ENCODE results near the gene HECW1. TPM values are rescaled to one million over a fixed set of nuclear protein-coding genes. Genes with fewer than 3 reads are reported as not detected.
A peak's percentile ranks its signal among the peaks of the same experiment; 100 is the strongest.
"Not testable (repeated sequence)": the region's sequence is repeated elsewhere in the genome, so short reads cannot be mapped to it uniquely, and the experiment has no call there.

Gene HECW1
- total and polyA plus RNA-seq, 8 donors, result 0.04 to 0.69 (median 0.12) TPM; not detected in 5

DNA sequence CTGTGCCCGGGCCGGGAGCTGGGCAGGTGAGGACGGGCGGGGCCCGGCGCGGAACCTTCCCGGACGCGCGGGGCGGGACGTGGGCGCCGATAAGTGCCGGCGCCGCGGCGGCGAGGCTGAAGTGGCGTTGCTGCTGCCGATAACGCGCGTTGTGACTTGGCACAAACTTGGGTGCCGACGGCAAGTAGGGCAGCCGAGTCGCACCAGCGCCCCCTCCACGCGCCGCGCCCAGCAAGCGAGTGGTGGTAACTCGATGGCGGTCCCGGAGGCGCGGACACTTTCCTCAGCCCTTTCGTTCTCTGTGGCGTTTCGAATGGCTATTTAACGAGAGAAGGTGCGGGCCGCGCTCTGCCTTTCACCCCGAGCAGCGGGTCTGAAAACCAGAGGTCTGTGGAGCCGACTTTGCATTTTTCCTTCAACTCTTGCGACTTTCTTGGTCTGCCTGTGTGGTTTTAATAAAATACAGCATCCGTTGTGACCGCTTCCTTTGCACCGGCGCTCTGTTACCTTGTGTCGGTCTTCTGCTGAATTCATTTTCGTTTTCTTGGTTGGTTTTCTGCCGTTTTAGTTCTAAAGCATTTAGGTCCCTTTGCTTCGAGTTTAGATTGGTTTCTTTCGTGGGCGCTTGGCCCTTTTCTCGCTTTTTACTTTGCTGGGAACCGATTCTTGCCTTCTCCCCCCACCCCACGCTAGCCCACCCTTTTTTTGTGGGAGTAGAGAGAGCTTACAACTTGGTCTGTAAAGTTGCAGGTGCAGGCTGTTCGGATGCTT lies 471.2 kb downstream of the HECW1 start:
- FAIRE-seq, result no peak
- WGBS, 2 donors, result 1% methylated on average over 58 to 66 of the region's 66 CpGs
- H3K27me3 ChIP-seq, result no peaks in the 10 kb centered on the region

GRCh38 chr7:43584195-43584586 lies 471.7 kb downstream of the HECW1 start:
- peak in 2 of 4 donors; percentile 5 to 30 for ATAC-seq

More for the DNA sequence above, 471.2 kb downstream of the HECW1 start:
- peak; percentile 75 to 90 (median 82) for DNase-seq
- intact Hi-C loops (cut with DNase I), result loop anchor here in 2 of 3 donors (5.0 kb wide), 2 partner anchors 114 to 139 kb away; no protein-coding TSS in a partner anchor
- peak overlapping the region; percentile 88 to 95 (median 92) for H3K27ac ChIP-seq
- no peaks in the 10 kb centered on the region for H3K9me3 ChIP-seq
- H3K36me3 ChIP-seq, result no peaks in the 10 kb centered on the region
- H3K4me3 ChIP-seq, result peak overlapping the region; percentile 89 to 100 (median 96)
- no peak for TF ChIP-seq CTCF (IDR thresholded peaks at IDR 0.05)
- H3K4me1 ChIP-seq, result peaks cover 0 to 28% (median 26%) of the 10 kb centered on the region in 3 donors
- peak; percentile 44 to 56 (median 49) for ATAC-seq

DNA sequence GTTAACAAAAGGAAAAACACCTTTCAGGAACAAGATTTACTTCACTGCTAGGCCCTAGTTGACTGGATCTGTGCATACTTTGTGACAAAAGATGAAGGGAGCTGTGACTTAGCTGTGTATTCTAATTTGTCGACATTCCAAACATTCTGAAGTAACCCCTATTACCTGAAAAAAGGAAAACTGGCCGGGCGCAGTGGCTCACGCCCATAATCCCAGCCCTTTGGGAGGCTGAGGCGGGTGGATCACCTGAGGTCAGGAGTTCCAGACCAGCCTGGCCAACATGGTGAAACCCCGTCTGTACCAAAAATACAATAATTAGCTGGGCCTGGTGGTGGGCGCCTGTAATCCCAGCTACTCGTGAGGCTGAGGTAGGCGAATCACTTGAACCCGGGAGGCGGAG lies 472.3 kb downstream of the HECW1 start:
- peaks cover 0 to 35% (median 33%) of the 10 kb centered on the region in 3 donors for H3K4me1 ChIP-seq
- not testable (repeated sequence) for ATAC-seq, H3K27me3 ChIP-seq, H3K9me3 ChIP-seq, DNase-seq, FAIRE-seq, H3K36me3 ChIP-seq
- intact Hi-C loops (cut with DNase I), result loop anchor here in 2 of 3 donors (5.0 kb wide), 2 partner anchors 113 to 138 kb away; no protein-coding TSS in a partner anchor
- peak overlapping the region in 3 of 4 donors; percentile 16 to 95 (median 92) for H3K27ac ChIP-seq
- peak overlapping the region in 2 of 4 donors; percentile 94 to 98 for H3K4me3 ChIP-seq
- WGBS, 2 donors, result 62 to 63% methylated on average over 11 of the region's 11 CpGs

More at GRCh38 chr7:43584195-43584586, 471.7 kb downstream of the HECW1 start:
- 7% methylated on average over 8 of the region's 8 CpGs for WGBS, 2 donors
- no peak for FAIRE-seq
- Histone ChIP-seq H3K4me1 (peaks cover 0 to 31% (median 30%) of the 10 kb centered on the region in 3 donors), H3K27me3 (no peaks in the 10 kb centered on the region), H3K4me3 (peak overlapping the region; percentile 89 to 100 (median 96)), H3K36me3 (no peaks in the 10 kb centered on the region), H3K9me3 (no peaks in the 10 kb centered on the region), H3K27ac (peak overlapping the region; percentile 88 to 95 (median 92))
- DNase-seq, result peak in 2 of 6 donors; percentile 27 to 28
- no peak for TF ChIP-seq CTCF (IDR thresholded peaks at IDR 0.05)
- intact Hi-C loops (cut with DNase I), result loop anchor here in 2 of 3 donors (5.0 kb wide), 2 partner anchors 113 to 138 kb away; no protein-coding TSS in a partner anchor

DNA sequence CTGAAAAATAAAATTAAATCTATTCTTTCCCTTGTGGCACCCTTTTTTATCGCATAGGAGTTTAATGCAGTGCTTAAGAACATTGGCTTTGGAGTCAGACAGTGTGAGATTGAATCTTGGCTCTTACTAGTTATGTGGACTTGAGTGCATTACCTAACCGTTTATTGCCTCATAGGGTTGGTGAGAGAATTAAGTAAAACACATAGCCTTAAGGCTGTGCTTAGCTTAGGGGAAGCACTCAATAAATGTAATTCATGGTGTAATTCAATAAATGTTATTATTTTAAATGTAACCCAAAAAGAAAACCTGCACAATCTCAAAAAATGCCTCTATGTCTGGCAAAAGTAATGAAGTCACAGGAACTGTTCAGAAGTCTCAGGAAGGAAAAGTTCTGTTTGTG lies 473.1 kb downstream of the HECW1 start:
- DNase-seq (no peak), FAIRE-seq (no peak), ATAC-seq (peak in 1 of 4 donors; percentile 13)
- Histone ChIP-seq H3K27me3 (no peaks in the 10 kb centered on the region), H3K36me3 (no peaks in the 10 kb centered on the region), H3K4me1 (peaks cover 0 to 35% (median 33%) of the 10 kb centered on the region in 3 donors), H3K27ac (peak overlapping the region in 2 of 4 donors; percentile 92 to 95), H3K4me3 (peak overlapping the region in 2 of 4 donors; percentile 94 to 98), H3K9me3 (no peaks in the 10 kb centered on the region)
- 25 to 36% methylated on average over 2 of the region's 2 CpGs for WGBS, 2 donors
- intact Hi-C loops (cut with DNase I), result no loop called here
- no peak for TF ChIP-seq CTCF (IDR thresholded peaks at IDR 0.05)

GRCh38 chr7:43586251-43586900 lies 473.9 kb downstream of the HECW1 start:
- Histone ChIP-seq H3K36me3 (no peaks in the 10 kb centered on the region), H3K27ac (peak overlapping the region in 2 of 4 donors; percentile 92 to 95), H3K9me3 (no peaks in the 10 kb centered on the region), H3K4me3 (no peak overlapping the region), H3K27me3 (no peaks in the 10 kb centered on the region), H3K4me1 (peaks cover under 1 to 42% (median 33%) of the 10 kb centered on the region in 3 donors)
- ATAC-seq (peak in 1 of 4 donors; percentile 1), DNase-seq (no peak), FAIRE-seq (no peak)
- intact Hi-C loops (cut with DNase I), result no loop called here
- no peak for TF ChIP-seq CTCF (IDR thresholded peaks at IDR 0.05)
- 11 to 12% methylated on average over 4 of the region's 4 CpGs for WGBS, 2 donors

Data from pancreas (tissue), 10 donors.